DOHH2 (cell line): ENCODE measurements around the gene TYW1.

Experiments
- H3F3A ChIP-seq: fragments of 200-600 bp; sonication (generic), shearing (Covaris generic); 2 replicates; pipeline ENCODE4 v1.6.0; 2016; ENCODE audit warnings: antibody characterized with exemption, mild to moderate bottlenecking; ENCODE audit not compliant: control insufficient read depth, insufficient read depth
- H3K27ac ChIP-seq: fragments of 200-600 bp; sonication (generic); 2 replicates; pipeline ENCODE4 v1.5.1; 2014; ENCODE audit warnings: low read depth, mild to moderate bottlenecking, low read length, moderate library complexity
- H3K27me3 ChIP-seq: fragments of 200-600 bp; sonication (generic); 2 replicates; pipeline ENCODE4 v1.6.1; 2014; ENCODE audit warnings: mild to moderate bottlenecking, low read length, mixed read lengths; ENCODE audit not compliant: control insufficient read depth
- H3K36me3 ChIP-seq: fragments of 200-600 bp; sonication (generic); 2 replicates; pipeline ENCODE4 v1.6.1; 2014; ENCODE audit warnings: mild to moderate bottlenecking, low read length, moderate library complexity, mixed read lengths; ENCODE audit not compliant: control insufficient read depth
- H3K4me1 ChIP-seq: fragments of 200-600 bp; sonication (generic); 2 replicates; pipeline ENCODE4 v1.6.1; 2014; ENCODE audit warnings: mild to moderate bottlenecking, low read length, mixed read lengths; ENCODE audit not compliant: control insufficient read depth
- H3K4me2 ChIP-seq: fragments of 200-600 bp; sonication (generic); 2 replicates; pipeline ENCODE4 v1.6.0; 2014; ENCODE audit warnings: mild to moderate bottlenecking, low read length, moderate library complexity
- H3K4me3 ChIP-seq: fragments of 200-600 bp; sonication (generic); 2 replicates; pipeline ENCODE4 v1.5.1; 2014; ENCODE audit warnings: mild to moderate bottlenecking, low read length, mixed read lengths
- H3K79me2 ChIP-seq: fragments of 200-600 bp; sonication (generic); 2 replicates; pipeline ENCODE4 v1.6.1; 2014; ENCODE audit warnings: mild to moderate bottlenecking, low read length, mixed read lengths; ENCODE audit not compliant: control insufficient read depth
- H3K9me2 ChIP-seq: fragments of 200-600 bp; sonication (generic); replicated peaks from 2 replicates; pipeline ENCODE4 v1.6.1; 2014; ENCODE audit warnings: mild to moderate bottlenecking, low read length, mixed read lengths; ENCODE audit not compliant: control insufficient read depth
- H3K9me3 ChIP-seq: fragments of 200-600 bp; sonication (generic); 2 replicates; pipeline ENCODE4 v1.6.1; 2014; ENCODE audit warnings: antibody characterized with exemption, low read length, mixed read lengths; ENCODE audit not compliant: control insufficient read depth, insufficient read depth
- H4K20me1 ChIP-seq: fragments of 200-600 bp; sonication (generic); 2 replicates; pipeline ENCODE4 v1.6.0; 2014; ENCODE audit warnings: low read depth, mild to moderate bottlenecking, antibody characterized with exemption, low read length, moderate library complexity; ENCODE audit not compliant: control insufficient read depth, insufficient read depth
- CTCF ChIP-seq: fragments of 200-600 bp; sonication (generic); IDR thresholded peaks from one replicate; pipeline ENCODE4 v1.5.1; 2014; ENCODE audit warnings: antibody characterized with exemption, mild to moderate bottlenecking, low read depth, low read length; ENCODE audit not compliant: poor library complexity, severe bottlenecking
- EZH2phosphoT487 ChIP-seq: fragments of 200-600 bp; sonication (generic); IDR thresholded peaks from 2 replicates; pipeline ENCODE4 v1.6.1; 2017; ENCODE audit warnings: borderline replicate concordance, mild to moderate bottlenecking, antibody characterized with exemption, low read length, moderate library complexity, mixed read lengths

The TYW1 gene

GRCh38 chr7:66957595-66958290 lies 38.9 kb upstream of the TYW1 start:
- Histone ChIP-seq H3K9me2 (no peaks in the 10 kb centered on the region), H3K4me3 (no peak overlapping the region), H3K27me3 (no peaks in the 10 kb centered on the region), H3F3A (no peaks in the 10 kb centered on the region), H3K36me3 (peaks cover 70% of the 10 kb centered on the region), H3K79me2 (no peaks in the 10 kb centered on the region), H3K4me1 (peaks cover 8% of the 10 kb centered on the region), H4K20me1 (no peaks in the 10 kb centered on the region), H3K27ac (no peak overlapping the region), H3K4me2 (no peak overlapping the region), H3K9me3 (no peaks in the 10 kb centered on the region)
- no peak for TF ChIP-seq CTCF
- TF ChIP-seq EZH2phosphoT487 = no peak

- peaks cover 61% of the 10 kb centered on the region for H3K36me3 ChIP-seq
- H3K79me2 ChIP-seq = no peaks in the 10 kb centered on the region
- no peaks in the 10 kb centered on the region for H3K9me3 ChIP-seq
- H3K9me2 ChIP-seq = no peaks in the 10 kb centered on the region
- no peaks in the 10 kb centered on the region for H3K4me1 ChIP-seq
- H3F3A ChIP-seq = no peaks in the 10 kb centered on the region
- TF ChIP-seq CTCF (no peak), EZH2phosphoT487 (no peak)
- no peaks in the 10 kb centered on the region for H3K27me3 ChIP-seq
- H3K4me3 ChIP-seq = no peak overlapping the region
- no peak overlapping the region for H3K4me2 ChIP-seq
- H3K27ac ChIP-seq = no peak overlapping the region
- H4K20me1 ChIP-seq = no peaks in the 10 kb centered on the region
Measured at GRCh38 chr7:66958538-66959350, 37.9 kb upstream of the TYW1 start.

- no peak overlapping the region for H3K4me3 ChIP-seq
- no peaks in the 10 kb centered on the region for H3K9me2 ChIP-seq
- H3K79me2 ChIP-seq = no peaks in the 10 kb centered on the region
- H3K4me1 ChIP-seq = no peaks in the 10 kb centered on the region
- no peak for TF ChIP-seq EZH2phosphoT487
- TF ChIP-seq CTCF = no peak
- H3K27ac ChIP-seq = no peak overlapping the region
- H3K27me3 ChIP-seq = no peaks in the 10 kb centered on the region
- H3K36me3 ChIP-seq = peaks cover 52% of the 10 kb centered on the region
- no peak overlapping the region for H3K4me2 ChIP-seq
- no peaks in the 10 kb centered on the region for H3F3A ChIP-seq
- no peaks in the 10 kb centered on the region for H4K20me1 ChIP-seq
- H3K9me3 ChIP-seq = no peaks in the 10 kb centered on the region
Measured at GRCh38 chr7:66960192-66960591, 36.4 kb upstream of the TYW1 start.
